ENCODE data around the gene UBXN4.
A peak's percentile ranks its signal among the peaks of the same experiment; 100 is the strongest.
"Not testable (repeated sequence)": the region's sequence is repeated elsewhere in the genome, so short reads cannot be mapped to it uniquely, and the experiment has no call there.

Gene UBXN4

DNA sequence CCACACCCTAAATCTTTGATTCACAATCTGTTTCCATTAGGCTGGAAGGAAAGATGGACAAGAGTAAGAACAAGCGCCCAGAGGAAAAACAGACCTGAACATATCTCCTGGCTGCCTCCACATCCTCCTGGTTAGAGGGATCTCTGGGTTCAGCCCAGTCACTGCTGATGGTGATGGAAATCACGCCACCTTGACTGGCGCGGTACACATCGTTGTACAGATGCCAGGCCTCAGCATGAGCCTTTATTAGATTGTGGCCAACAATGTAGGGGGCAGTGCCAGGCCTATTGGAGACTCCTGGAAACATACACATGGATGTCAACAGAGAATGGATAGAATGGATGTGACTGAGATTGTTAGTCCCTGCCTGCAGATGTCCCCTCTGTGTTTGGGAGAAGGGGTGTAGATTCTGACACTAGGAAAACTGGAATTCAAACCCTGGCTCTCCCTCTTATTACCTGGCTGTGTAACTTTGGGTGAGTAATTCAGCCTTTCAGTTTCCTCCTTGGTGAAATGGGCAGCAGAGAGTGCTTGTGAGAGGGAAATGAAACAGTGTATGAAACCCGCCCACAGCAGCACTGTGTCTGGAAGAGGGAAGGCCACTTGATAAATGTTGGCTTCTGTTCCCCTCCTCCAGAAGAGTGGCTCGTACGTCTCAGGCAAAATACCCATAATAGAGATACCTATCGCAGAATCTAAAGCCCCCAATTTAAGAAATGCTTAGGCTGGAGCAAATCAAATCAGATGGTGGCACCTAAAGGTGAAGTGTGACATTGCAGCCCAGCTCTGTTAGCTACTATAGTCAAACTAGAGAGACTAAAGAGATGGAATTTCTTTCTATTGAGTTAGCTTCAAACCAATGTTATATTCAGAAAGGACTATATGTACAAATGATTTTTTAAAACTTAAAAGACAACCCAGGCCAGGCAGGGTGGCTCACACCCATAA is 59.1 kb downstream of the UBXN4 start:
- no peak overlapping the region for H3K27ac ChIP-seq
- H3K4me3 ChIP-seq: no peak overlapping the region

GRCh38 chr2:135802350-135802749 is 60.7 kb downstream of the UBXN4 start:
- H3K27ac ChIP-seq: no peak overlapping the region
- no peak overlapping the region for H3K4me3 ChIP-seq

GRCh38 chr2:135803278-135803677 is 61.6 kb downstream of the UBXN4 start:
- no peak overlapping the region for H3K4me3 ChIP-seq
- no peak overlapping the region for H3K27ac ChIP-seq

- not testable (repeated sequence) for H3K27ac ChIP-seq
These were observed 66.2 kb downstream of the UBXN4 start for GRCh38 chr2:135807874-135808273.

GRCh38 chr2:135812907-135813511 is 71.4 kb downstream of the UBXN4 start:
- H3K27ac ChIP-seq: no peak overlapping the region

More at GRCh38 chr2:135807874-135808273, 66.2 kb downstream of the UBXN4 start:
- H3K4me3 ChIP-seq: not testable (repeated sequence)

DNA sequence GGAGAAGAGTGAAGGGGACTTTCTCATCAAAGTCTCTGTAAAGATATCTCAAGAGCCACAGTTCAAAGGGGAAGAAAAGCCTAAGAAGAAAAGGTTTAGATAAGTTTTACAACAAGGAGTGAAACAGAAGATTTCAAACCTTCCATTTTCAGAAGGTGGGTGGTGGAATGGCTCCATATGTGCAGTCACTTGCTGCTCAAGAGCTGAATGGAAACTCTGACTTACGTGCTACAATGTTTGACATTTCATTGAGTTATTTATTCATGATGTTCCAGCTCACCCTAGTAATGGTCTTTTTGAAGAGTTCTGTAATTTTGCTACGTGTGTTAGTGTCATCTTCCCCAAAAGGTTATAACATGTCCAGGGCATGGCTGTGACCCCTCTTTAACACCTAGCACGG is 73.6 kb downstream of the UBXN4 start:
- Histone ChIP-seq H3K27ac (no peak overlapping the region), H3K4me3 (no peak overlapping the region)

More at GRCh38 chr2:135812907-135813511, 71.4 kb downstream of the UBXN4 start:
- no peak overlapping the region for H3K4me3 ChIP-seq

GRCh38 chr2:135817466-135817865 is 75.8 kb downstream of the UBXN4 start:
- H3K27ac ChIP-seq: no peak overlapping the region

GRCh38 chr2:135817951-135818350 is 76.3 kb downstream of the UBXN4 start:
- Histone ChIP-seq H3K4me3 (no peak overlapping the region), H3K27ac (no peak overlapping the region)

More at GRCh38 chr2:135817466-135817865, 75.8 kb downstream of the UBXN4 start:
- no peak overlapping the region for H3K4me3 ChIP-seq

- Histone ChIP-seq H3K27ac (no peak overlapping the region), H3K4me3 (no peak overlapping the region)
These were observed 77.4 kb downstream of the UBXN4 start for GRCh38 chr2:135818937-135819610.

GRCh38 chr2:135820003-135820618 is 78.5 kb downstream of the UBXN4 start:
- Histone ChIP-seq H3K27ac (peak overlapping the region in 3 of 21 experiments; percentile 29 to 65 (median 42)), H3K4me3 (no peak overlapping the region)

GRCh38 chr2:135821190-135821589 is 79.5 kb downstream of the UBXN4 start:
- Histone ChIP-seq H3K27ac (no peak overlapping the region), H3K4me3 (no peak overlapping the region)

- Histone ChIP-seq H3K4me3 (no peak overlapping the region), H3K27ac (no peak overlapping the region)
These were observed 81.2 kb downstream of the UBXN4 start for GRCh38 chr2:135822855-135823254.

DNA sequence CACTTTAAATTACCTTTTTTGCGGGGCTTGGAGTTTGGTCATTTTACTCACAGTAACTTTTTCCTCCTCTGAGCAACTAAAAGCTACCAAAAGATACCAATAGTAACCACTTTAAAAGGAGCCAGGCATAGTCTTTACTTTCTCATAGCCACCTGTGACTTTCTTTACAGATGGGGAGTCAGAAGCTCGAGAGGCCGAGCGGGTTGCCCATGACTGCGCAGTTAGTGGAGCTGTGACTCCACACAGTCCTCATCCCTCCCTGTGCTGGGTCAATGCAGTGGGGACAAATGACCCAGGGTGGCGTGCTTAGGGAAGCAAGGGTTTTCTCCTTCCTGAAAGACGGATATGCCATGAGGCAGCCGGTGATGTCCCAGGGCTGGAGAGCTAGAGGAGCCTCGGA is 83.5 kb downstream of the UBXN4 start:
- Histone ChIP-seq H3K4me3 (no peak overlapping the region), H3K27ac (no peak overlapping the region)

- Histone ChIP-seq H3K4me3 (no peak overlapping the region), H3K27ac (no peak overlapping the region)
These were observed 84.0 kb downstream of the UBXN4 start for GRCh38 chr2:135825550-135826176.

DNA sequence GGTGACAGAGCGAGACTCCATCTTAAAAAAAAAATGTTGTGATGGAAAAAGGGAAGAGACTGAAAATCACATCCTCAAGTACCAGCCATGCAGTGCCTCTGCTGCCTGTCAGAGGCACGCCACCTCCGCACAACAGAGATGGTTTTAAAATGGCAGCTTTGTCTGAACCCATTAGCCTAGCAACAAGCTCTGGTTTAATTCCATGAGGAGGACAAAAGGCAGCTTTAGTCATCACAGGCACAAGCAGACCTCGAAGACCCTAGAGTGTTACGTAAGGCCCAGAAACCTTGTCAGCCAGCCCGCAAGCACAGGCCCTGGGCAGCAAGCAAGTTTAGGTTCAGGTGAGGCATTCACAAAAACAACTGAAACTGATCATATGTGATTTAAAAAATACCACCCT is 84.9 kb downstream of the UBXN4 start:
- H3K27ac ChIP-seq: no peak overlapping the region
- H3K4me3 ChIP-seq: no peak overlapping the region

- no peak overlapping the region for H3K4me3 ChIP-seq
- H3K27ac ChIP-seq: no peak overlapping the region
These were observed 87.9 kb downstream of the UBXN4 start for GRCh38 chr2:135829378-135830135.

DNA sequence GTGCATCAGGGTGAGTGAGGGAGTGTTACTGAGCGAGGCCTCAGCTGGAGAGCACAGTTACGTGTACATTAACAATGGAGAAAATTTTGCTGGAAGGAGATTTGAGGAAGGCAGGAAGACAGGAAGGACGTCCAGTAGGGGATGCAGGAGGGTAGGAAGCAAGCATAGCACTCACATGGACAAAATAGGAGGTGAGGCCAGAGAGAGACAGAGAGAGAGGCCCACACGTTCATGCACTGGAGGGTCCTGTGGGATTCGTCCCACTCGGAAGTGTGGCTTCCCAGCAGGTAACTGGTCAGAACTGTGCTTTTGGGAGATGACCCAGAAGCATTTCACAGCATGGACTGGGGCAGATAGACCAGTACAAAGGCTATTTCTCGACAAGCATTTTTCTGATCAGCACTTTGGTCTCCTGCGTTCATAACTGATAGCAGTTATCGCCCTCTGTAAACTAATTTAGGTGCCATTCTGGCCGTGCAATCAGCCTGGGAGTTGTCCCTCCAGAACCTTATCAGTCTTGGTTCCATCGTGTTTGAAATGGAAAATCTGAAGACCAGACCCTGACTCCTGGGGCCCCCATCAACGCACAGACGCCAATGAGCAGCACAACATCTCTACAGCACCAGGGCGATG is 89.6 kb downstream of the UBXN4 start:
- no peak overlapping the region for H3K27ac ChIP-seq
- no peak overlapping the region for H3K4me3 ChIP-seq

- no peak overlapping the region for H3K27ac ChIP-seq
- no peak overlapping the region for H3K4me3 ChIP-seq
These were observed 91.2 kb downstream of the UBXN4 start for GRCh38 chr2:135832891-135833290.
